GM12878 (cell line): ENCODE results near the gene SORL1. TPM values are rescaled to one million over a fixed set of nuclear protein-coding genes. Genes with fewer than 3 reads are reported as not detected.

Experiments
- BCL11A ChIP-seq: IDR thresholded peaks from 2 replicates; pipeline ENCODE4 v1.6.1; 2011; ENCODE audit warnings: low read depth, low read length
- CBX5 ChIP-seq: sonication (generic); IDR thresholded peaks from 2 replicates; pipeline ENCODE4 v1.6.1; 2016; ENCODE audit warnings: low read depth, moderate library complexity, mild to moderate bottlenecking, inconsistent platforms
- CEBPB ChIP-seq, 2 experiments: fragments of 150-350 bp in 1 of 2; IDR thresholded peaks; 2 replicates each; pipeline ENCODE4 v1.6.1; 2012 to 2014; ENCODE audit warnings: low read depth in 2 of 2, low read length in 2 of 2, borderline replicate concordance in 1 of 2, inconsistent platforms in 1 of 2
- CREM ChIP-seq: IDR thresholded peaks from 2 replicates; pipeline ENCODE4 v1.6.1; 2014; ENCODE audit warnings: antibody characterized with exemption, low read depth
- EP300 ChIP-seq, 2 experiments: fragments of 150-350 bp in 1 of 2; IDR thresholded peaks; 2 replicates each; pipeline ENCODE4 v1.6.1; 2011 to 2012; ENCODE audit warnings: low read depth in 2 of 2, low read length in 2 of 2, borderline replicate concordance in 1 of 2, improper control_type of control experiment in 1 of 2, inconsistent platforms in 1 of 2; ENCODE audit not compliant: control insufficient read depth in 1 of 2
- ESRRA ChIP-seq: IDR thresholded peaks from 2 replicates; pipeline ENCODE4 v1.6.1; 2012; ENCODE audit warnings: mild to moderate bottlenecking, low read length, improper control_type of control experiment
- GATAD2B ChIP-seq: fragments of 450-650 bp; conservative IDR thresholded peaks from 2 replicates; pipeline ENCODE4 v1.6.1; 2017; ENCODE audit warnings: low read depth, mild to moderate bottlenecking, moderate library complexity
- IKZF1 ChIP-seq: fragments of 450-650 bp; conservative IDR thresholded peaks from 2 replicates; pipeline ENCODE4 v1.6.1; 2017; ENCODE audit warnings: antibody characterized with exemption, mild to moderate bottlenecking
- JUNB ChIP-seq: IDR thresholded peaks from 2 replicates; pipeline ENCODE4 v1.6.1; 2016; ENCODE audit warnings: antibody characterized with exemption, mild to moderate bottlenecking
- MXI1 ChIP-seq: fragments of 150-350 bp; IDR thresholded peaks from 2 replicates; pipeline ENCODE4 v1.6.1; 2011; ENCODE audit warnings: low read depth, mild to moderate bottlenecking, inconsistent platforms, low read length, improper control_type of control experiment
- NBN ChIP-seq: fragments of 450-650 bp; IDR thresholded peaks from 2 replicates; pipeline ENCODE4 v1.6.1; 2016
- POLR2A ChIP-seq: IDR thresholded peaks from 2 replicates; pipeline ENCODE4 v1.6.1; 2011; ENCODE audit warnings: low read depth, mild to moderate bottlenecking, low read length
- POU2F2 ChIP-seq: IDR thresholded peaks from 3 replicates; pipeline ENCODE4 v1.6.1; 2011; ENCODE audit warnings: low read depth, mild to moderate bottlenecking, low read length, borderline replicate concordance
- RELA ChIP-seq: fragments of 450-650 bp; IDR thresholded peaks from 2 replicates; pipeline ENCODE4 v1.8.0; 2014; ENCODE audit warnings: borderline replicate concordance; ENCODE audit not compliant: partially characterized antibody
- TAF1 ChIP-seq: IDR thresholded peaks from 2 replicates; pipeline ENCODE4 v1.6.1; 2011; ENCODE audit warnings: mild to moderate bottlenecking, low read depth, low read length, borderline replicate concordance
- TBL1XR1 ChIP-seq: IDR thresholded peaks from 2 replicates; pipeline ENCODE4 v1.6.1; 2012; ENCODE audit warnings: low read depth, low read length, improper control_type of control experiment
- YY1 ChIP-seq: IDR thresholded peaks from 2 replicates; pipeline ENCODE4 v1.6.1; 2011; ENCODE audit warnings: low read depth, mild to moderate bottlenecking, low read length
- ZBED1 ChIP-seq: IDR thresholded peaks from 2 replicates; pipeline ENCODE4 v1.6.1; 2016; ENCODE audit warnings: borderline replicate concordance
- ZSCAN29 ChIP-seq: fragments of 450-650 bp; IDR thresholded peaks from 2 replicates; pipeline ENCODE4 v1.6.1; 2017; ENCODE audit warnings: mild to moderate bottlenecking, moderate library complexity
- polyA plus RNA-seq, 11 experiments: library from polyadenylated mRNA; depleted of rRNA in 4 of 11; unstranded in 6 of 11; stranded (reverse) in 5 of 11; fragments of >200 nt; fragmentation: Nextera tagmentation in 4 of 11; fragmentation: Illumina TruSeq in 1 of 11; extraction: Ambion mirVana in 4 of 11; extraction: Trizol in 1 of 11; gene quantifications; 1 replicate in 1 of 11; 2 replicates in 10 of 11; pipeline versions ENCODE4 v1.2.1 to v1.2.3, GENCODE V29; 2011 to 2016; ENCODE audit warnings: inconsistent platforms in 2 of 11, missing spikeins in 2 of 11, low read depth in 1 of 11
- total RNA-seq, 4 experiments: library from RNA; depleted of rRNA in 3 of 4; stranded (reverse); fragments of >200 nt in 3 of 4; fragmentation: Illumina TruSeq in 1 of 4; extraction: Trizol in 1 of 4; gene quantifications; 2 replicates each; pipeline versions ENCODE4 v1.2.1 to v1.2.3, GENCODE V29; 2013 to 2021
- TF ChIP-seq, protein P1 (sequence below): IDR thresholded peaks from 2 replicates; pipeline ENCODE4 v1.6.1; 2012; ENCODE audit warnings: low read depth, low read length, improper control_type of control experiment
- TF ChIP-seq, protein P2 (sequence below): fragments of 450-650 bp; IDR thresholded peaks from 2 replicates; pipeline ENCODE4 v1.6.1; 2017; ENCODE audit warnings: mild to moderate bottlenecking, moderate library complexity
- TF ChIP-seq, protein P3 (sequence below): fragments of 450-650 bp; IDR thresholded peaks from 2 replicates; pipeline ENCODE4 v1.6.1; 2017; ENCODE audit warnings: low read depth, mild to moderate bottlenecking, moderate library complexity
- TF ChIP-seq, protein P4 (sequence below): IDR thresholded peaks from 2 replicates; pipeline ENCODE4 v1.6.1; 2011; ENCODE audit warnings: mild to moderate bottlenecking, low read depth, low read length, moderate library complexity; ENCODE audit not compliant: insufficient replicate concordance

The SORL1 gene
- total and polyA plus RNA-seq, 10 of the 15 experiments (the other 5 are each of a cell fraction or from before 2014, with no cell fraction given) = 20.2 to 107 (median 59.9) TPM

DNA sequence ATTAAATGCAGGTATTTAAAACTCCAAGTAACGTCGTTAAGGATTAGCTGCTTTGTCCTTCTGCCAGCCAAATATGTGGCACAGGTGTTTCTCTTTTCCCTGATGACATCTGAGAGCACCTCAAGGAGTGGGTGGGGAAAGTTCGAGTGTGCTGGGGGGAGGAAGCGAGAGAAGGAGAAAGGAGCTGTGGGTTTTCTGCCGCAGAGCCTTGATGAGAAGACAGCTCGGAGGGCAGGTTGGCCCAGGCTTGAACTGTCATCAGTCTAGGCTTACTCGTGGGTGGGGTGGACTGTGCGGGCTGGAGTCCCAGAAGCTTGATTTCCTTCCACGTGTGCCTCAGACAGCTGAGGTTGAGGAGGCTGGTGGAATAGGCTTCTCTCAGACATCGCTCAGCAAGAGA lies 15.9 kb downstream of the SORL1 start (continued):
- peak; percentile 34; the same call in 1 of the 2 replicates for TF ChIP-seq TAF1
- peak; percentile 47; the same call in 1 of the 2 replicates for TF ChIP-seq GATAD2B
- TF ChIP-seq BCL11A = peak; percentile 97
- TF ChIP-seq, protein P1, sequence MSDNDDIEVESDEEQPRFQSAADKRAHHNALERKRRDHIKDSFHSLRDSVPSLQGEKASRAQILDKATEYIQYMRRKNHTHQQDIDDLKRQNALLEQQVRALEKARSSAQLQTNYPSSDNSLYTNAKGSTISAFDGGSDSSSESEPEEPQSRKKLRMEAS = peak; percentile 82
- peak; percentile 75; the same call in 1 of the 2 replicates for TF ChIP-seq CBX5
- TF ChIP-seq, protein P2, sequence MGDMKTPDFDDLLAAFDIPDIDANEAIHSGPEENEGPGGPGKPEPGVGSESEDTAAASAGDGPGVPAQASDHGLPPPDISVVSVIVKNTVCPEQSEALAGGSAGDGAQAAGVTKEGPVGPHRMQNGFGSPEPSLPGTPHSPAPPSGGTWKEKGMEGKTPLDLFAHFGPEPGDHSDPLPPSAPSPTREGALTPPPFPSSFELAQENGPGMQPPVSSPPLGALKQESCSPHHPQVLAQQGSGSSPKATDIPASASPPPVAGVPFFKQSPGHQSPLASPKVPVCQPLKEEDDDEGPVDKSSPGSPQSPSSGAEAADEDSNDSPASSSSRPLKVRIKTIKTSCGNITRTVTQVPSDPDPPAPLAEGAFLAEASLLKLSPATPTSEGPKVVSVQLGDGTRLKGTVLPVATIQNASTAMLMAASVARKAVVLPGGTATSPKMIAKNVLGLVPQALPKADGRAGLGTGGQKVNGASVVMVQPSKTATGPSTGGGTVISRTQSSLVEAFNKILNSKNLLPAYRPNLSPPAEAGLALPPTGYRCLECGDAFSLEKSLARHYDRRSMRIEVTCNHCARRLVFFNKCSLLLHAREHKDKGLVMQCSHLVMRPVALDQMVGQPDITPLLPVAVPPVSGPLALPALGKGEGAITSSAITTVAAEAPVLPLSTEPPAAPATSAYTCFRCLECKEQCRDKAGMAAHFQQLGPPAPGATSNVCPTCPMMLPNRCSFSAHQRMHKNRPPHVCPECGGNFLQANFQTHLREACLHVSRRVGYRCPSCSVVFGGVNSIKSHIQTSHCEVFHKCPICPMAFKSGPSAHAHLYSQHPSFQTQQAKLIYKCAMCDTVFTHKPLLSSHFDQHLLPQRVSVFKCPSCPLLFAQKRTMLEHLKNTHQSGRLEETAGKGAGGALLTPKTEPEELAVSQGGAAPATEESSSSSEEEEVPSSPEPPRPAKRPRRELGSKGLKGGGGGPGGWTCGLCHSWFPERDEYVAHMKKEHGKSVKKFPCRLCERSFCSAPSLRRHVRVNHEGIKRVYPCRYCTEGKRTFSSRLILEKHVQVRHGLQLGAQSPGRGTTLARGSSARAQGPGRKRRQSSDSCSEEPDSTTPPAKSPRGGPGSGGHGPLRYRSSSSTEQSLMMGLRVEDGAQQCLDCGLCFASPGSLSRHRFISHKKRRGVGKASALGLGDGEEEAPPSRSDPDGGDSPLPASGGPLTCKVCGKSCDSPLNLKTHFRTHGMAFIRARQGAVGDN = peak; percentile 79
- TF ChIP-seq RELA = peak; percentile 98
- no peak for TF ChIP-seq ZSCAN29
- peak; percentile 98 for TF ChIP-seq TBL1XR1
- peak; percentile 78 to 80; a peak in 3 of 4 replicates for TF ChIP-seq EP300 (IDR thresholded peaks at IDR 0.05; ENCODE audit: borderline replicate concordance in 1 of 2, control insufficient read depth in 1 of 2, low read depth in 2 of 2, low read length in 2 of 2)
- TF ChIP-seq CREM = peak; percentile 89
- TF ChIP-seq, protein P3, sequence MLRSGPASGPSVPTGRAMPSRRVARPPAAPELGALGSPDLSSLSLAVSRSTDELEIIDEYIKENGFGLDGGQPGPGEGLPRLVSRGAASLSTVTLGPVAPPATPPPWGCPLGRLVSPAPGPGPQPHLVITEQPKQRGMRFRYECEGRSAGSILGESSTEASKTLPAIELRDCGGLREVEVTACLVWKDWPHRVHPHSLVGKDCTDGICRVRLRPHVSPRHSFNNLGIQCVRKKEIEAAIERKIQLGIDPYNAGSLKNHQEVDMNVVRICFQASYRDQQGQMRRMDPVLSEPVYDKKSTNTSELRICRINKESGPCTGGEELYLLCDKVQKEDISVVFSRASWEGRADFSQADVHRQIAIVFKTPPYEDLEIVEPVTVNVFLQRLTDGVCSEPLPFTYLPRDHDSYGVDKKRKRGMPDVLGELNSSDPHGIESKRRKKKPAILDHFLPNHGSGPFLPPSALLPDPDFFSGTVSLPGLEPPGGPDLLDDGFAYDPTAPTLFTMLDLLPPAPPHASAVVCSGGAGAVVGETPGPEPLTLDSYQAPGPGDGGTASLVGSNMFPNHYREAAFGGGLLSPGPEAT = peak; percentile 96
- TF ChIP-seq NBN = peak; percentile 82; the same call in 1 of the 2 replicates
- TF ChIP-seq MXI1 = peak; percentile 92
- no peak for TF ChIP-seq CEBPB (IDR thresholded peaks at IDR 0.05; ENCODE audit: borderline replicate concordance in 1 of 2, low read depth in 2 of 2, low read length in 2 of 2)
- no peak for TF ChIP-seq ESRRA
- TF ChIP-seq YY1 = peak; percentile 50; the same call in 1 of the 2 replicates
- TF ChIP-seq IKZF1 = peak; percentile 95
- TF ChIP-seq POU2F2 = peak; percentile 87
- peak; percentile 84 for TF ChIP-seq ZBED1
- TF ChIP-seq JUNB = peak; percentile 48
- TF ChIP-seq, protein P4, sequence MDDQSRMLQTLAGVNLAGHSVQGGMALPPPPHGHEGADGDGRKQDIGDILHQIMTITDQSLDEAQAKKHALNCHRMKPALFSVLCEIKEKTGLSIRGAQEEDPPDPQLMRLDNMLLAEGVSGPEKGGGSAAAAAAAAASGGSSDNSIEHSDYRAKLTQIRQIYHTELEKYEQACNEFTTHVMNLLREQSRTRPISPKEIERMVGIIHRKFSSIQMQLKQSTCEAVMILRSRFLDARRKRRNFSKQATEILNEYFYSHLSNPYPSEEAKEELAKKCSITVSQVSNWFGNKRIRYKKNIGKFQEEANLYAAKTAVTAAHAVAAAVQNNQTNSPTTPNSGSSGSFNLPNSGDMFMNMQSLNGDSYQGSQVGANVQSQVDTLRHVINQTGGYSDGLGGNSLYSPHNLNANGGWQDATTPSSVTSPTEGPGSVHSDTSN = peak; percentile 54
- TF ChIP-seq POLR2A = peak; percentile 53; the same call in 1 of the 2 replicates
